Progenitor cell of endocrine pancreas (in vitro differentiated cells): ENCODE data around the gene HSD17B3. TPM values are rescaled to one million over a fixed set of nuclear protein-coding genes. Genes with fewer than 3 reads are reported as not detected.
"Not testable (repeated sequence)": the region's sequence is repeated elsewhere in the genome, so short reads cannot be mapped to it uniquely, and the experiment has no call there.

Experiments used
- DNase-seq: peaks from one replicate; pipeline ENCODE4 v3.0.0; 2021; ENCODE audit warnings: low spot score; ENCODE audit not compliant: unreplicated experiment
- H3K27ac Mint-ChIP-seq: 2 replicates; pipeline ENCODE4 v1.8.0; 2021; ENCODE audit warnings: mild to moderate bottlenecking, moderate library complexity, mixed read lengths
- H3K27me3 Mint-ChIP-seq: 2 replicates; pipeline ENCODE4 v1.8.0; 2021; ENCODE audit warnings: mixed read lengths
- H3K36me3 Mint-ChIP-seq: 2 replicates; pipeline ENCODE4 v1.8.0; 2022; ENCODE audit warnings: mixed read lengths; ENCODE audit not compliant: insufficient read depth
- H3K4me1 Mint-ChIP-seq: 2 replicates; pipeline ENCODE4 v1.8.0; 2021; ENCODE audit warnings: low read depth, mixed read lengths
- H3K4me3 Mint-ChIP-seq: 2 replicates; pipeline ENCODE4 v1.8.0; 2021; ENCODE audit warnings: low read depth, mild to moderate bottlenecking, moderate library complexity, mixed read lengths
- H3K9me3 Mint-ChIP-seq: 2 replicates; pipeline ENCODE4 v1.8.0; 2021; ENCODE audit warnings: low read depth, mixed read lengths
- total RNA-seq: library from RNA; stranded (reverse); gene quantifications from 2 replicates; pipeline ENCODE4 v1.2.1, GENCODE V29; 2021
- TF ChIP-seq, protein P1 (sequence below): fragments of 200-600 bp; sonication (generic); IDR thresholded peaks from one replicate; pipeline ENCODE4 v1.5.0; 2021; ENCODE audit warnings: antibody characterized with exemption, mild to moderate bottlenecking; ENCODE audit not compliant: unreplicated experiment

HSD17B3 gene
- total RNA-seq, 1 donor from 2014 or later, result not detected

DNA sequence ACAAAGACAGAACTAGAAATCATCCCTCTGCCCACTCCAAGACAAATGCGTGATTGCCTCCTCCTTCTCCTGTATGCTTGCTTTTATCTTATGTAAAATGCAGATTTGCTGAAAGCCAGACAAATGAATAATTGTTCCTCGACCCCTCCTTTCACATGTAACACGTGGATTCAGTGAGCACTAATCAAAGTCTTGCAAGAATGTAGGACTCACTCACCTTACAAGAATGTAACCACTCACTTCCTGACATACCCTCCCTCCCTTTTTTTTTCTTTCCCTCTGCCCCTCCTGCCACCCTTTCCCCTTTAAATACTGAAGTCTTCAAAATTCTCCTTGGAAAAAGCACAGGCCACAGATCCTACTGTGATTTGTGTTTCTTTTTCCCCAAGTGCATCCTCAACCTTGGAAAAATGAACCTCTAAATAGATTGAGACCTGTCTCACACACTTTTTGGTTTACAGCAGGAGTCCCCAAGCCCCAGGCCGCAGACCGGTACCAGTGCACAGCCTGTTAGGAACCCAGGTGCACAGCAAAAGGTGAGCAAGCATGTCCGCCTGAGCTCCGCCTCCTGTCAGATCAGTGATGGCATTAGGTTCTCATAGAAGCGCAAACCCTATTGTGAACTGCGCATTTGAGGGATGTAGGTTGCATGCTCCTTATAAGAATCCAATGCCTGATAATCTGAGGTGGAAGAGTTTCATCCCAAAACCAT lies 29.4 kb upstream of the HSD17B3 start:
- peaks cover 7% of the 10 kb centered on the region for H3K36me3 Mint-ChIP-seq
- no peak overlapping the region for H3K4me3 Mint-ChIP-seq
- H3K4me1 Mint-ChIP-seq, result peaks cover 1% of the 10 kb centered on the region
- no peaks in the 10 kb centered on the region for H3K27me3 Mint-ChIP-seq
- DNase-seq, result no peak
- no peaks in the 10 kb centered on the region for H3K9me3 Mint-ChIP-seq
- no peak overlapping the region for H3K27ac Mint-ChIP-seq
- TF ChIP-seq, protein P1, sequence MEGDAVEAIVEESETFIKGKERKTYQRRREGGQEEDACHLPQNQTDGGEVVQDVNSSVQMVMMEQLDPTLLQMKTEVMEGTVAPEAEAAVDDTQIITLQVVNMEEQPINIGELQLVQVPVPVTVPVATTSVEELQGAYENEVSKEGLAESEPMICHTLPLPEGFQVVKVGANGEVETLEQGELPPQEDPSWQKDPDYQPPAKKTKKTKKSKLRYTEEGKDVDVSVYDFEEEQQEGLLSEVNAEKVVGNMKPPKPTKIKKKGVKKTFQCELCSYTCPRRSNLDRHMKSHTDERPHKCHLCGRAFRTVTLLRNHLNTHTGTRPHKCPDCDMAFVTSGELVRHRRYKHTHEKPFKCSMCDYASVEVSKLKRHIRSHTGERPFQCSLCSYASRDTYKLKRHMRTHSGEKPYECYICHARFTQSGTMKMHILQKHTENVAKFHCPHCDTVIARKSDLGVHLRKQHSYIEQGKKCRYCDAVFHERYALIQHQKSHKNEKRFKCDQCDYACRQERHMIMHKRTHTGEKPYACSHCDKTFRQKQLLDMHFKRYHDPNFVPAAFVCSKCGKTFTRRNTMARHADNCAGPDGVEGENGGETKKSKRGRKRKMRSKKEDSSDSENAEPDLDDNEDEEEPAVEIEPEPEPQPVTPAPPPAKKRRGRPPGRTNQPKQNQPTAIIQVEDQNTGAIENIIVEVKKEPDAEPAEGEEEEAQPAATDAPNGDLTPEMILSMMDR, result no peak

DNA sequence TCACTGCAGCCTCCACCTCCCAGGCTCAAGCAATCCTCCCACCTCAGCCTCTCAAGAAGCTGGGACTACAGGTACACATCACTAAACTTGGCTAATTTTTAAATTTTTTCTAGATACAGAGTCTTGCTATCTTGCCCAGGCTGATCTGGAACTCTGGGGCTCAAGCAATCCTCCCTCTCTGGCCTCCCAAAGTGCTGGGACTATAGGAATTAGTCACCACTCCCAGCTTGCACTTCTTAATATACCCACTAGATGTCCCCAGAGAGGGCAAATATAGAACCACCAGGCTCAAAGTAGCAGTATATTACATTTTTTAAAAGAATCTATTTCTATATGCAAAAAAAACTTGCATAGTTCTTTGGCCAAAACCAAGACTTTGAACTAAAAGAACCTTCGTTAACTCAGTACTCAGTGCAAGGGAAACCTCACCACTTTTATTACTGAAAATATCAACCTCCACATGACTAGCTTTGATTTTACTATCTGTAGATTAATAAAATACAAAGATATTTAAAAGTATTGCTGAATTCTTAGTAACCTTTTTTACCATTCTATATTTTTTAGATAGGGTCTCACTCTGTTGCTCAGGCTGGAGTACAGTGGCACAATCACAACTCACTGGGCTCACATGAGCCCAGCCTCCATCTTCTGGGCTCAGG lies 25.8 kb upstream of the HSD17B3 start:
- H3K4me1 Mint-ChIP-seq, result peaks cover 2% of the 10 kb centered on the region
- peaks cover 7% of the 10 kb centered on the region for H3K36me3 Mint-ChIP-seq
- TF ChIP-seq, protein P1, result peak; percentile 74
- no peaks in the 10 kb centered on the region for H3K9me3 Mint-ChIP-seq
- H3K4me3 Mint-ChIP-seq, result no peak overlapping the region
- DNase-seq, result no peak
- H3K27me3 Mint-ChIP-seq, result no peaks in the 10 kb centered on the region
- H3K27ac Mint-ChIP-seq, result no peak overlapping the region

DNA sequence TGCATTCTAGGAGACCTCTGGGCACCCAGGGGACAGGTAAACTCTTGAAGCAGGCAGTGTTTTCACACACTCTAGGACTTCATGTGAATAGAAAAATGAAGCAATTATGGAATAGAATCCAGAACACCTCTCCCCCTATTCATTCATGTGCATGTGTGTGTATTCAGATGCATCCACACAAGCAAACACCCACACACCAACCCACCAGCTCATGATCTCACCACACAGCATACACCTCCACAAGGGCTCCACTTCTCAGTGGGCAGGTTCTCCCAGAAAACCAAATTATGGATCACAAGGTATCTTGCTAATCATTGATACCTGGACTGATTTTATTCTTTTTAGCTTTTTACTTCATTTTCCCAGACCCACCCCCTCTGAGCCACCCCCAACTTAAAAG lies 21.2 kb upstream of the HSD17B3 start:
- peaks cover 10% of the 10 kb centered on the region for H3K36me3 Mint-ChIP-seq
- TF ChIP-seq, protein P1, result no peak
- DNase-seq, result no peak
- no peaks in the 10 kb centered on the region for H3K27me3 Mint-ChIP-seq
- H3K4me3 Mint-ChIP-seq, result no peak overlapping the region
- H3K9me3 Mint-ChIP-seq, result no peaks in the 10 kb centered on the region
- peak overlapping the region; percentile 62 for H3K27ac Mint-ChIP-seq
- peaks cover 8% of the 10 kb centered on the region for H3K4me1 Mint-ChIP-seq

DNA sequence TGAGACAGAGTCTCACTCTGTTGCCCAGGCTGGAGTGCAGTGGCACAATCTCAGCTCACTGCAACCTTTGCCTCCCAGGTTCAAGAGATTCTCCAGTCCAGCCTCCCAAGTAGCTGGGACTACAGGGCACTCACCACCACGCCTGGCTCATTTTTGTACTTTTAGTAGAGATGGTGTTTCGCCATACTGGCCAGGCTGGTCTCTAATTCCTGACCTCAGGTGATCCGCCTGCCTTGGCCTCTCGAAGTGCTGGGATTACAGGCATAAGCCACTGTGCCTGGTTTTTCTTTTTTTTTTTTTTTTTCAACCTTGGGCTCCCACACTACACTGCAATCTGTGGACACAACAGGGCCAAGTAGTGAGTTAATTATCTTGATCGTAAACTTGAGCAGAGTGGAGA lies 20.8 kb upstream of the HSD17B3 start:
- not testable (repeated sequence) for DNase-seq, H3K9me3 Mint-ChIP-seq, H3K27me3 Mint-ChIP-seq, H3K4me3 Mint-ChIP-seq, H3K4me1 Mint-ChIP-seq
- H3K36me3 Mint-ChIP-seq, result peaks cover 10% of the 10 kb centered on the region
- peak overlapping the region; percentile 62 for H3K27ac Mint-ChIP-seq

DNA sequence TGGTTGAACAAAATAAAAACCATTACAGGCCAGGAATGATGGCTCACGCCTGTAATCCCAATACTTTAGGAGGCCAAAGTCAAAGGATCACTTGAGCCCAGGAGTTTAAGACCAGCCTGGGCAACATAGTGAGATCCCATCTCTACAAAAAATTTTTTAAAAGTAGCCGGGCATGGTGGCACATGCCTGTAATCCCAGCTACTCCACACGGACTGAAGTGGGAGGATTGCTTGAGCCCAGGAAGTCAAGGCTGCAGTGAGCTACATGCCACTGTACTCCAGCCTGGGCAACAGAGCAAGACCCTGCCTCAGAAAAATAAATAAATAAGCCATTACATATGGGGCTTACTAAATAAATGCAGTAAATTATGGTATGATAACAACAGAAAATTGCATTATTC lies 20.2 kb upstream of the HSD17B3 start:
- H3K27me3 Mint-ChIP-seq, DNase-seq, H3K9me3 Mint-ChIP-seq, H3K4me3 Mint-ChIP-seq, H3K27ac Mint-ChIP-seq, H3K4me1 Mint-ChIP-seq: not testable (repeated sequence)
- H3K36me3 Mint-ChIP-seq, result peaks cover 12% of the 10 kb centered on the region

DNA sequence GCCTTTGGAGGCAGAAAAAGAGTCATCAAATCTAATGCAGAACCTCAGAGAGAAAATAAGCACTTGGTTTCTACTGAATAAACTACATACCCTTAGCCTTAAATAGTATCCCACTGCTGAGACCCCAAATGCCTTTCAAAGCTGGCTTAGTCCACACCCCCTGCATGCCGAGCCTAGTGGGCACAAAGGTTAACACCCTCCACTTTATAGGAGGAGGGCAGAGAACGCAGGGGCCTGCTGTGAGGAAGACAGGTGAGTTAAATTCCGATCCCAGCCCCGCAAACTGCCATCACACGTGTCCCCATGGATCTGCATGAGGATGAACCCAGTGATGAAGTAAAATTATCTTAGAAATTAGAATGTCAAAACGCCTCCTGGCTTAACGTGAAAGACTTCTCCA lies 19.5 kb upstream of the HSD17B3 start:
- Mint-ChIP-seq H3K4me3 (no peak overlapping the region), H3K9me3 (no peaks in the 10 kb centered on the region), H3K4me1 (peaks cover 9% of the 10 kb centered on the region), H3K27me3 (no peaks in the 10 kb centered on the region), H3K36me3 (peaks cover 12% of the 10 kb centered on the region), H3K27ac (no peak overlapping the region)
- TF ChIP-seq, protein P1, result no peak
- no peak for DNase-seq
